HepG2 (cell line): Measurements from ENCODE around the gene PLAA. TPM values are rescaled to one million over a fixed set of nuclear protein-coding genes. Genes with fewer than 3 reads are reported as not detected.

Experiments
- CHCHD3 ChIP-seq: sonication (generic); formaldehyde crosslinking; IDR thresholded peaks from 2 replicates; pipeline ENCODE4 v1.8.0; 2022; ENCODE audit warnings: mild to moderate bottlenecking, missing genetic modification reagents, moderate library complexity
- FUBP1 ChIP-seq: sonication (generic); formaldehyde crosslinking; IDR thresholded peaks from 2 replicates; pipeline ENCODE4 v1.5.1; 2020; ENCODE audit warnings: missing genetic modification reagents, mild to moderate bottlenecking, borderline replicate concordance
- GZF1 ChIP-seq: sonication (generic); formaldehyde crosslinking; IDR thresholded peaks from 2 replicates; pipeline ENCODE4 v1.5.1; 2020; ENCODE audit warnings: mild to moderate bottlenecking, missing genetic modification reagents
- ISX ChIP-seq: sonication (generic); formaldehyde crosslinking; conservative IDR thresholded peaks from 2 replicates; pipeline ENCODE4 v1.5.0; 2020; ENCODE audit warnings: missing genetic modification reagents
- KIAA2018 ChIP-seq: sonication (generic); formaldehyde crosslinking; IDR thresholded peaks from 2 replicates; pipeline ENCODE4 v1.5.0; 2020; ENCODE audit warnings: mild to moderate bottlenecking, missing genetic modification reagents, borderline replicate concordance
- KLF15 ChIP-seq: sonication (generic); formaldehyde crosslinking; IDR thresholded peaks from 2 replicates; pipeline ENCODE4 v1.8.1; 2023; ENCODE audit warnings: borderline replicate concordance, mild to moderate bottlenecking, inconsistent platforms, missing genetic modification reagents, mixed read lengths
- MYPOP ChIP-seq: sonication (generic); formaldehyde crosslinking; IDR thresholded peaks from 2 replicates; pipeline ENCODE4 v1.8.1; 2023; ENCODE audit warnings: mild to moderate bottlenecking, moderate library complexity, missing genetic modification reagents
- RBM22 ChIP-seq: fragments of 200-400 bp; formaldehyde crosslinking; optimal IDR thresholded peaks from 2 replicates; pipeline ENCODE3; 2017; ENCODE audit warnings: mild to moderate bottlenecking, low read length, moderate library complexity
- XBP1 ChIP-seq: sonication (generic); formaldehyde crosslinking; IDR thresholded peaks from 2 replicates; pipeline ENCODE4 v1.5.0; 2020; ENCODE audit warnings: missing genetic modification reagents
- ZBTB39 ChIP-seq: sonication (generic); formaldehyde crosslinking; IDR thresholded peaks from 2 replicates; pipeline ENCODE4 v1.5.0; 2020; ENCODE audit warnings: missing genetic modification reagents
- ZNF205 ChIP-seq: IDR thresholded peaks from 2 replicates; pipeline ENCODE4 v1.6.1; 2018; ENCODE audit warnings: missing biosample characterization, missing genetic modification reagents
- ZNF33B ChIP-seq: sonication (generic); formaldehyde crosslinking; IDR thresholded peaks from 2 replicates; pipeline ENCODE4 v1.5.1; 2020; ENCODE audit warnings: mild to moderate bottlenecking, missing genetic modification reagents
- ZNF740 ChIP-seq: sonication (generic); formaldehyde crosslinking; IDR thresholded peaks from 2 replicates; pipeline ENCODE4 v1.4.0; 2020; ENCODE audit warnings: missing genetic modification reagents
- ZNF883 ChIP-seq: sonication (generic); formaldehyde crosslinking; IDR thresholded peaks from 2 replicates; pipeline ENCODE4 v1.5.1; 2020; ENCODE audit warnings: mild to moderate bottlenecking, missing genetic modification reagents; ENCODE audit errors: not compliant biosample characterization
- polyA plus RNA-seq, 8 experiments: library from polyadenylated mRNA; depleted of rRNA in 3 of 8; stranded (reverse) in 7 of 8; unstranded in 1 of 8; fragments of >200 nt; fragmentation: Illumina TruSeq in 4 of 8; extraction: Trizol in 4 of 8; gene quantifications; 2 replicates each; pipeline versions ENCODE4 v1.2.1 to v1.2.3, GENCODE V29; 2011 to 2016; ENCODE audit warnings: low read depth in 4 of 8, missing spikeins in 1 of 8, mixed read lengths in 1 of 8; ENCODE audit not compliant: insufficient read depth in 1 of 8
- total RNA-seq, 5 experiments: library from RNA; depleted of rRNA; stranded (reverse); fragments of >200 nt; fragmentation: Illumina TruSeq; extraction: Trizol; gene quantifications; 2 replicates each; pipeline ENCODE4 v1.2.3, GENCODE V29; 2016; ENCODE audit warnings: low read depth in 1 of 5

The PLAA gene
- total and polyA plus RNA-seq, 2 of the 13 experiments (the other 11 are each of a cell fraction or from before 2014, with no cell fraction given) = 5.8 to 22.9 TPM

- no peak for TF ChIP-seq KIAA2018 (CRISPR knock-in tag)
- no peak for TF ChIP-seq KLF15 (CRISPR knock-in tag)
- no peak for TF ChIP-seq ISX
- TF ChIP-seq XBP1 (CRISPR knock-in tag) = no peak
- TF ChIP-seq FUBP1 (CRISPR knock-in tag) = no peak
- TF ChIP-seq ZNF883 (CRISPR knock-in tag) = no peak
- no peak for TF ChIP-seq GZF1 (CRISPR knock-in tag)
- no peak for TF ChIP-seq RBM22
- TF ChIP-seq CHCHD3 (CRISPR knock-in tag) = no peak
- peak; percentile 51; the same call in 1 of the 2 replicates for TF ChIP-seq ZNF205 (CRISPR knock-in tag)
- TF ChIP-seq ZNF740 (CRISPR knock-in tag) = no peak
- no peak for TF ChIP-seq MYPOP (CRISPR knock-in tag)
- no peak for TF ChIP-seq ZBTB39
- TF ChIP-seq ZNF33B (CRISPR knock-in tag) = no peak
Observed at GRCh38 chr9:26955921-26956859, 9.1 kb upstream of the PLAA start, which contains the start of gene IFT74 (continued).
